Glomerular visceral epithelial cell (primary cell): ENCODE data around the gene COL13A1.

Source experiments
- DNase-seq: peaks from one replicate; pipeline ENCODE4 v3.0.0-alpha.2; 2016; ENCODE audit errors: extremely low spot score

Gene COL13A1

GRCh38 chr10:69866688-69867461 lies 65.2 kb downstream of the COL13A1 start:
- DNase-seq = peak; percentile 63

- no peak for DNase-seq
Observed at GRCh38 chr10:69867699-69868558, 66.2 kb downstream of the COL13A1 start.

GRCh38 chr10:69868821-69869220 lies 67.1 kb downstream of the COL13A1 start:
- no peak for DNase-seq

GRCh38 chr10:69869291-69869961 lies 67.7 kb downstream of the COL13A1 start:
- DNase-seq = peak; percentile 54

- DNase-seq = no peak
Observed at GRCh38 chr10:69870591-69870990, 68.9 kb downstream of the COL13A1 start.

- DNase-seq = no peak
Observed at GRCh38 chr10:69871074-69871473, 69.4 kb downstream of the COL13A1 start.

- no peak for DNase-seq
Observed at GRCh38 chr10:69872323-69872722, 70.6 kb downstream of the COL13A1 start.

GRCh38 chr10:69873135-69873639 lies 71.5 kb downstream of the COL13A1 start:
- no peak for DNase-seq

- no peak for DNase-seq
Observed at GRCh38 chr10:69874449-69874848, 72.7 kb downstream of the COL13A1 start.

- no peak for DNase-seq
Observed at GRCh38 chr10:69875856-69876255, 74.2 kb downstream of the COL13A1 start.

- no peak for DNase-seq
Observed at GRCh38 chr10:69876286-69876685, 74.6 kb downstream of the COL13A1 start.

- no peak for DNase-seq
Observed at GRCh38 chr10:69876931-69877330, 75.2 kb downstream of the COL13A1 start.

- DNase-seq = no peak
Observed at GRCh38 chr10:69878038-69878437, 76.3 kb downstream of the COL13A1 start.

GRCh38 chr10:69878951-69879350 lies 77.2 kb downstream of the COL13A1 start:
- DNase-seq = no peak

GRCh38 chr10:69879634-69880257 lies 78.0 kb downstream of the COL13A1 start:
- DNase-seq = no peak

GRCh38 chr10:69880301-69881081 lies 78.8 kb downstream of the COL13A1 start:
- DNase-seq = no peak

- DNase-seq = no peak
Observed at GRCh38 chr10:69881202-69881601, 79.5 kb downstream of the COL13A1 start.

- no peak for DNase-seq
Observed at GRCh38 chr10:69883310-69884023, 81.8 kb downstream of the COL13A1 start.

GRCh38 chr10:69884024-69884367 lies 82.3 kb downstream of the COL13A1 start:
- peak; percentile 30 for DNase-seq

GRCh38 chr10:69884686-69885085 lies 83.0 kb downstream of the COL13A1 start:
- DNase-seq = no peak
